ENCODE data around the gene CACNA1D.

Gene CACNA1D

DNA sequence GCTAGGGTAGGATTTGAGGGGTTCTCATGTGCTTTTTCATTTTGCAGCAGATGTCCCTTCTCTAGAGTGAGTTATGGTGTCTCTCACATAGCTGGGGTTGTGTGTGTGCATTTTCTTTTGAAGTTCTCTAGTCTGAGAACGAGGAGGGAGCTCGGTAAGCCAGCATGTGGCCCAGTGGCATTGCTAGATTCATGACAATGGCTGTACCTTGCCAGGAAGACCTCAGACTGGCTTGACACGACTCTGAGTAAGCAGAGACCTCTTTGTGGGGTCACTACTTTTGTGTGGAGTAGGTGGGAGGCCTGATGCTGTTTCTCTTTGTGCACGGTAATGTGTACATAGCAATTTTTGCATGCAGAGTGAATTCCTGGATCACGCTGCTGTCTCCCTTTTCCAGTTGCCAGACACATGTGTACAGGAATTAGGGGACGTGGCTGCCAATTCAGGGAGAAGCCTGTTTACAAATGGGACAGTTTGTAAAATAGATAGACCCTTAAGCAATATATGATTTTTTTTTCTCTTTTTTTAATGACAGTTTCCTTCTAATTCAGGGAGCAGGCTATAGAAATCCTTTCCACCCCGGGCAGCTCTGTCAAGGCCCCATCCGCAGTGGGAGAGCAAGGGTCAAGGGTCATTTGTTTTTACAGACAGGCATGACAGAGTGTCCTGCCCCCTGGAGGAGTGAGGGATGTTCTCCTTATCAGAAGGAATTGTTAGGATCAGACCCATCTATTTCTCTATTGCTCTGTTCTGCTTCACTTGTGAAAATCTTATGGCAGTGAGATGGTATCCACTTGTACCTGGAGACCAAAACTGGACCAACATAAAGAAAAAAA is 4.6 kb downstream of the CACNA1D start:
- Mint-ChIP-seq H3K27ac (ENCODE audit: low read depth) (no peak overlapping the region), H3K9me3 (no peaks in the 10 kb centered on the region)

DNA sequence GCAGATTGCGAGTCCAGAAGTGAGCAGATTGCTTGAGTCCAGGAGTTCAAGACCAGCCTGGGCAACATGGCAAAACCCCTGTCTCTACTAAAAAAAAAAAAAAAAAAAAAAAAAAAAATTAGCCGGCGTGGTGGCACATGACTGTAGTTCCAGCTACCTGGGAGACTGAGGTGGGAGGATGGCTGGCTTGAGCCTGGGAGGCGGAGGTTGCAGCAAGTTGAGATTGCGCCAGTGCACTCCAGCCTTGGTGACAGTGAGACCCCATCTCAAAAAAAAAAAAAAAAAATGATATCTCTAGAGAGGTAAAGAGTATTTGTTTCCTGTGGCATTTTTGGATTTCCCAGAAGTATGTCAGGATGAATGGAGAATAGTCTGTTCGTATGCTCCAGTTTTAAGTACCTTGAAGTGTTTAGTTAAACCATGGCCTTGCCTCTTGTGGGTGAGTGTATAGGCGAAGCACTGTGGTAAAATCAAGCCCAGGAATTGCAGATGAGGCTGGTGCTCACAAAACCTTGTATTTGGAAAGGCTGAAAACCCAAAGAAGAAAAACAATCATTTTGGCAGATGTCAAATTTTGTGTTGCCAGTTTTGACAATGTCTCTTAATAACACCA is 5.9 kb downstream of the CACNA1D start:
- H3K27me3 Mint-ChIP-seq = peaks cover 71% of the 10 kb centered on the region
- ATAC-seq (replicated peaks; ENCODE audit: extremely low read depth, poor library complexity, severe bottlenecking) (no peak), DNase-seq (ENCODE audit: low spot score in 2 of 2) (no peak)
- H3K27ac Mint-ChIP-seq (ENCODE audit: low read depth) = no peak overlapping the region
- H3K9me3 Mint-ChIP-seq = no peaks in the 10 kb centered on the region
- H3K4me3 Mint-ChIP-seq = no peak overlapping the region
- peaks cover 7% of the 10 kb centered on the region for H3K4me1 Mint-ChIP-seq
- H3K36me3 Mint-ChIP-seq (ENCODE audit: insufficient read depth) = peaks cover 2% of the 10 kb centered on the region

More for the DNA sequence above, 4.6 kb downstream of the CACNA1D start:
- Mint-ChIP-seq H3K27me3 (peaks cover 67% of the 10 kb centered on the region), H3K36me3 (ENCODE audit: insufficient read depth) (peaks cover 2% of the 10 kb centered on the region), H3K4me3 (no peak overlapping the region), H3K4me1 (peaks cover 7% of the 10 kb centered on the region)
- no peak for DNase-seq (ENCODE audit: low spot score in 2 of 2)
- no peak for ATAC-seq (replicated peaks; ENCODE audit: extremely low read depth, poor library complexity, severe bottlenecking)

DNA sequence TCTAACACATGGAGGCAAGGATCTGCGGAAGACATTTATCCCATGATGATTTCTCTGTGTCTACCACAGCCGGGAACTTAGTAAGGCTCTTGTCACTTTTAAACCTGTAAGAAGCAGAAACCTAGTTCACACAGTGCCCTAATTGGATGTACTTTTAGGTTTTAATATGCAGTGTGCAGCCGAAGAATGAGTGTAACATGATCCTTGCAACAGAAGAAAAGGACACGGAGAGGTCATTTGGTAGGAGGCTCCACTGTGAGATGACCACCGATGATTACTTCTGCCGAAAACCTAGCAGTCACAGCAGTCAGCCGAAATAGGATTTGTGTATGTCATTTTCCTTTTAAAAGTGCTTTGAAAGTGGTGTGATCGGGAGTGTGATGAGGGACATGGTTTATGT is 6.8 kb downstream of the CACNA1D start:
- Mint-ChIP-seq H3K9me3 (no peaks in the 10 kb centered on the region), H3K27ac (ENCODE audit: low read depth) (no peak overlapping the region), H3K4me1 (peaks cover 4% of the 10 kb centered on the region), H3K36me3 (ENCODE audit: insufficient read depth) (no peaks in the 10 kb centered on the region), H3K27me3 (peaks cover 71% of the 10 kb centered on the region), H3K4me3 (no peak overlapping the region)
- DNase-seq (ENCODE audit: low spot score in 2 of 2) (no peak), ATAC-seq (replicated peaks; ENCODE audit: extremely low read depth, poor library complexity, severe bottlenecking) (no peak)

DNA sequence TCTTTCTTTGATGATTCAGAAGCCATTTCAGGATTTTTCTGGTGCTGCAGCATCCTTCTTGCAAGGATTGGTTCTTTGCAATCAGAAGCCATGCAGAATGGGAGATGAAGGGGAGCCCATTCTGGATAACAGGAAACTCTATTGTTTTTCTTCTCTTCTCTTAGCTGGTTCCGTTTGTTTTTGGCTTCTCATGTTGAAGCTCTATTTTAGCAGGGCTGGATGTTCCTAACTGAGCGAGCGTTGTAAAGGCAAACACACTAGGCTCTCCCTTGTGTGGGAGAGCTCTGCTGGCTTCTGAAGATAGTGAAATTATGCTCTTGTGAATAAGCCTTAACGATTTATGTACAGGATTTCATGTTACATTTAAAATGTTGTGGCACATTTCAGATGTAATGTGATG is 8.3 kb downstream of the CACNA1D start:
- no peak for ATAC-seq (replicated peaks; ENCODE audit: extremely low read depth, poor library complexity, severe bottlenecking)
- Mint-ChIP-seq H3K4me3 (no peak overlapping the region), H3K36me3 (ENCODE audit: insufficient read depth) (no peaks in the 10 kb centered on the region), H3K27ac (ENCODE audit: low read depth) (no peak overlapping the region), H3K27me3 (peaks cover 65% of the 10 kb centered on the region), H3K4me1 (no peaks in the 10 kb centered on the region), H3K9me3 (no peaks in the 10 kb centered on the region)
- no peak for DNase-seq (ENCODE audit: low spot score in 2 of 2)

DNA sequence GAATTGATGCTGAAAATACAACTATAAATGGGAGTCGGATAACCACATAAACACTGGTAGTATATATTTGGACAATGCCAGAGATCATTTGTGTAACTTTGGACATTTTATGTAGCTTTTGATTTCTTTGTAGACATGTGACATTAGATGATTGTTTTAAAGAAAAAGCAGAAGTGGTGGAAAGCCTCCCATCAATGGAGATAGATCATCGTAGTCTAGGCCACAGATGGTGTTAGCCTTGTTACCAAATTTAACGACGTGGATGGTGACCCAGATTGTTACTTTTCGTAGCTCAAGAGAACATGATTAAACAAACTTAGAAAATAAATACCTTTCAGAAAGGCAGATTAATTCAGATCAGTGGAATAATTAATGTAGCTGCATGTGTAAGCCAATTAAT is 8.8 kb downstream of the CACNA1D start:
- no peak overlapping the region for H3K27ac Mint-ChIP-seq (ENCODE audit: low read depth)
- H3K27me3 Mint-ChIP-seq = peaks cover 64% of the 10 kb centered on the region
- no peaks in the 10 kb centered on the region for H3K9me3 Mint-ChIP-seq

DNA sequence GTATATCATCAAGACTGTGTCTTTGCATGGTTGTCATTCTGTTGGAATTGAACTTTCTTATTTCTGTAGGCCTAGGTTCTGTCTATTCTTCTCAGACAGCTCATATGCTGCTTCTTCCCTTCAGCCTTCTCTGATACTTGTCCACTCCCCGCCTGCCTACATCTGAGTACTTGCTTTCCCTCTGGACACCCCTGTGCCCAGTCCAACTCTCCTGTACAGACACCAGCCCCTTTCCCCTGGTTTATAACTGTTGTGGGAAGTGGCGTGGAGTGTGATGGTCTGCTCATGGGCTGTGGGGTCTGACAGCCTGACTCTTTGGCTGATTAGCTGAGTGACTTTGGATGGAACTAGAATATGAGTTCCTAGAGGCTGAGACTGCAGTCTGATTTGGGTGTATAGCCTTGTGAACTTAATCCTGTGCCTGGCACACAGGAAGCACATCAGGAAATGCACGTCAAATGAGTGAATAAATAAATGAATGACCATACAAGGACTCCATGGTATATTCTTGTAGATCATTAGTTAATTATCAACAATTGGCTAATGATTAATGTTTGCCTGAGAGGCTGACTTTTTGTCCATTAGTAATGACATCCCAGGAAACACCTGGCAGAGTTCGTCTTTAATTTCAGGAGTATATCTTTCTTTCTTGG is 11.8 kb downstream of the CACNA1D start:
- H3K4me3 Mint-ChIP-seq = no peak overlapping the region
- ATAC-seq (replicated peaks; ENCODE audit: extremely low read depth, poor library complexity, severe bottlenecking) = no peak
- no peaks in the 10 kb centered on the region for H3K4me1 Mint-ChIP-seq
- H3K27ac Mint-ChIP-seq (ENCODE audit: low read depth) = no peak overlapping the region
- DNase-seq (ENCODE audit: low spot score in 2 of 2) = no peak
- H3K9me3 Mint-ChIP-seq = no peaks in the 10 kb centered on the region
- H3K36me3 Mint-ChIP-seq (ENCODE audit: insufficient read depth) = no peaks in the 10 kb centered on the region
- peaks cover 75% of the 10 kb centered on the region for H3K27me3 Mint-ChIP-seq

More for the DNA sequence above, 8.8 kb downstream of the CACNA1D start:
- Mint-ChIP-seq H3K4me1 (no peaks in the 10 kb centered on the region), H3K4me3 (no peak overlapping the region), H3K36me3 (ENCODE audit: insufficient read depth) (no peaks in the 10 kb centered on the region)
- ATAC-seq (replicated peaks; ENCODE audit: extremely low read depth, poor library complexity, severe bottlenecking) (no peak), DNase-seq (ENCODE audit: low spot score in 2 of 2) (no peak)

DNA sequence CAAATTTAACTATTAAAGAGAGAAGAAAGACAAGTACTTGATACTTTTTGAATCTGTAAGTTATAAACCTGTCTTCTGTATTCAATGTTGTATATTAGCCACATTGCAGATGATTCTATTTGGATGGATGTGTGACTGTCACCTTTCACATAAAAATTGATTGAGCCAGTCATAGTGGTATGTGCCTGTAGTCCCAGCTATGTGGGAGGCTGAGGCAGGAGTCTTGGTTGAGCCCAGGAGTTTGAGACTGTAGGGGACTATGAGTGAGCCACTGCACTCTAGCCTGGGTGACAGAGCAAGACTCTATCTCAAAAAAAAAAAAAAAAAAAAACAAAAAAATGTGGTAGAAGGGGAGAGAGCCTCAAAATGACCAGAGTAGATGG is 12.3 kb downstream of the CACNA1D start:
- H3K9me3 Mint-ChIP-seq = no peaks in the 10 kb centered on the region

DNA sequence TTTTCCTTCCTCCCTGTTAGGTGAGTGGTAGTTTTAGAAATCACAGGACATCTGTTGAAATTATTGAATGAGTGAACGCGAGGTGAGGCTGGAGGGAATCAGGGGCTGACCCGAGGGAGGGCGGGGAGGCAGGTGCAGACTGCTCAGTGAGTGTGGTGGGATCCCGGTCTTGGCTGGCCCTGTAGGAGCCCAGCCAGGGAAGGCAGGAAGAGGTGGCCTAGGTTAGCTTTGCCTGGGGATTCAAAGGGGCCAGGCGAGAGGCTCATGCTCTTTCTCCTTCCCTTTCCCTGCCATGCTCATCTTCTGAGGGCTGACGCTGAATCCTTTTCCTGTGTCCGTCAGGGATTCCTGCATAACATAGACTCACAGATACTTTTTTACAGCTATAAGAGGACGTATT is 15.1 kb downstream of the CACNA1D start:
- H3K4me3 Mint-ChIP-seq = no peak overlapping the region
- ATAC-seq (replicated peaks; ENCODE audit: extremely low read depth, poor library complexity, severe bottlenecking) = no peak
- H3K27me3 Mint-ChIP-seq = peaks cover 61% of the 10 kb centered on the region
- no peak for DNase-seq (ENCODE audit: low spot score in 2 of 2)
- H3K27ac Mint-ChIP-seq (ENCODE audit: low read depth) = no peak overlapping the region
- no peaks in the 10 kb centered on the region for H3K9me3 Mint-ChIP-seq
- H3K36me3 Mint-ChIP-seq (ENCODE audit: insufficient read depth) = no peaks in the 10 kb centered on the region
- H3K4me1 Mint-ChIP-seq = no peaks in the 10 kb centered on the region

More for the DNA sequence above, 12.3 kb downstream of the CACNA1D start:
- no peaks in the 10 kb centered on the region for H3K36me3 Mint-ChIP-seq (ENCODE audit: insufficient read depth)
- H3K4me1 Mint-ChIP-seq = no peaks in the 10 kb centered on the region
- ATAC-seq (replicated peaks; ENCODE audit: extremely low read depth, poor library complexity, severe bottlenecking) (no peak), DNase-seq (ENCODE audit: low spot score in 2 of 2) (no peak)
- H3K4me3 Mint-ChIP-seq = no peak overlapping the region
- H3K27ac Mint-ChIP-seq (ENCODE audit: low read depth) = no peak overlapping the region
- peaks cover 77% of the 10 kb centered on the region for H3K27me3 Mint-ChIP-seq

DNA sequence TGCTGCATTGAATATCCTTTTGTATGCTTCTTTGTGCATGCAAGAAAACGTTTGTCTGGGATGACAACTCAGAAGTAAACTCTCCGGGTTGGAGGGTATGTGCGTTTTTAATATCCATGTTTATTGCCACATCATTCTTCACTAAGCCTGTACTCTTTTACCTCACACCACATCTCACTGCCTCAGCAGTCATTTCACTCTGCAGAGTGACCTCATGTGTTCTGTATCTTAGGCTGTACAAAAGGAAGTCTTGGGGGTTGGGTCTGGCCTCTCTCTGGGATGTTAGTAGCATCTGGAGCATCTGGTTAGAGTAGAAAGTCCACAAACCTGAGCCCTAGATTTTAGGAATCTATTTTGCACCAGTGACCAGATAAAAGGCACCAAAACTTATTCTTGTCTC is 16.1 kb downstream of the CACNA1D start:
- no peaks in the 10 kb centered on the region for H3K9me3 Mint-ChIP-seq
- H3K27ac Mint-ChIP-seq (ENCODE audit: low read depth) = no peak overlapping the region
- no peaks in the 10 kb centered on the region for H3K36me3 Mint-ChIP-seq (ENCODE audit: insufficient read depth)
- H3K27me3 Mint-ChIP-seq = peaks cover 53% of the 10 kb centered on the region
- no peaks in the 10 kb centered on the region for H3K4me1 Mint-ChIP-seq
- ATAC-seq (replicated peaks; ENCODE audit: extremely low read depth, poor library complexity, severe bottlenecking) (no peak), DNase-seq (ENCODE audit: low spot score in 2 of 2) (no peak)
- H3K4me3 Mint-ChIP-seq = no peak overlapping the region

DNA sequence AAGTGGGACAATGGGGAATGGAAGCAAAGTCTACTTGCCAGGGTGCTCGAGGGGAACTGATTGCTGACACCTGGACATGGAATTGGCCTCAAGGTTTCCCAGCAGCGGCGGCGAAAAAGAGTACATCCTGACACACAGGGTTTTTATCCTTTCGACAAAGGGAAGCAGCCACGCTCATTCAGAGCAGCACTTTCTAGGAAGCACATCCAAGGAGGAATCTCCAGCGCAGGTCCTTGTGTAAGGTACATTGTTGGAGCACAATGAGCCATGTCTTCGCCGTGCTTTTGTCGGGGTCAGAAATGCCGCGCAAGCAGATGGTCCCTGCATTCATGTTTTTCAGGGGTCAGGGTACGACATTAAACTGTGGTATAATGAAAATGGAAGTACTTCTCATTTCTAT is 16.8 kb downstream of the CACNA1D start:
- no peak for ATAC-seq (replicated peaks; ENCODE audit: extremely low read depth, poor library complexity, severe bottlenecking)
- H3K36me3 Mint-ChIP-seq (ENCODE audit: insufficient read depth) = no peaks in the 10 kb centered on the region
- no peaks in the 10 kb centered on the region for H3K9me3 Mint-ChIP-seq
- no peak for DNase-seq (ENCODE audit: low spot score in 2 of 2)
- H3K4me3 Mint-ChIP-seq = no peak overlapping the region
- no peak overlapping the region for H3K27ac Mint-ChIP-seq (ENCODE audit: low read depth)
- no peaks in the 10 kb centered on the region for H3K4me1 Mint-ChIP-seq
- peaks cover 45% of the 10 kb centered on the region for H3K27me3 Mint-ChIP-seq

DNA sequence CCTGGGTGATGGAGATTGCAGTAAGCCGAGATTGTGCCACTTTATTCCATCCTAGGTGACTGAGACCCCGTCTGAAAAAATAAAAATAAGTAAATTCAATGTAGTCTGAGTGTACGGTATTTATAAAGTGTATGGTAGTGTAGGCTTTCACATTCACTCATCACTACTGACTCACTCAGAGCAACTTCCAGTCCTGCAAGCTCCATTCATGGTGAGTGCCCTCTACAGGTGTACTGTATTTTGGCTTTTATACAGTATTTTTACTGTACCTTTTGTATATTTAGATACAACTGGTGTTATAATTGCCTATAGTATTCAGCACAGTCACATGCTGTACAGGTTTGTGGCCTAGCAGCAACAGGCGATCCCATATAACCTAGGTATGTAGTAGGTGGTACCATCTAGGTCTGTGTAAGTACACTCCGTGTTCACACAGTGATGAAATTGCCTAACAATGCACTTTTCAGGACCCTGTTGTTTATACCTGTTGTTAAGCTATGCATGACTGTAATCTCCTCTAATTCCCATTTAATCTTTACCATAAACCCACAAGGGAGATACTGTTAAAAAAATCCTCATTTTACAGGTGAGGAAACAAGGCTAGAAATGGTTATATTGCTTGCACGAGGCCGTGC is 19.3 kb downstream of the CACNA1D start:
- H3K4me1 Mint-ChIP-seq = no peaks in the 10 kb centered on the region
- ATAC-seq (replicated peaks; ENCODE audit: extremely low read depth, poor library complexity, severe bottlenecking) (no peak), DNase-seq (ENCODE audit: low spot score in 2 of 2) (no peak)
- H3K4me3 Mint-ChIP-seq = no peak overlapping the region
- H3K27me3 Mint-ChIP-seq = peaks cover 28% of the 10 kb centered on the region
- H3K9me3 Mint-ChIP-seq = no peaks in the 10 kb centered on the region
- no peak overlapping the region for H3K27ac Mint-ChIP-seq (ENCODE audit: low read depth)
- H3K36me3 Mint-ChIP-seq (ENCODE audit: insufficient read depth) = no peaks in the 10 kb centered on the region

DNA sequence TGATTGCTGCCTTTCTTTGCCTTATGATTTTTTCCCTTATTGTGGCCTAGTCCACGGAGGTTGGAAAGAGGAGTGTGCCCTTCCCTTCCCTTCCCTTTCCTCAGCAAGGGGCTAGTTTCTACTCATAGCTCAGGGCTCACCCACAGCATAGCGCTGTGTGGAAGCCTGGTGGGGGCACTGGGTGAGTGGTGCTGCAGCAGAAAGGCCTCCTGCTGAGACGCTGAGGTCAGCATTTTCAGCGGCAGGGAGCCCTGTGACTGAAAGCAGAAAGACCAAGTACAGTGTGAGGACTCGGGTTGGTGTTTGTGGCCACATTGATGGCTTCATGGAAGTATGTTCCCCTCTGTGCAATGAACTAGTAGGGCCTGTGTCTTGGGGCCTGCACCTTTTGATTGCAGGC is 21.9 kb downstream of the CACNA1D start:
- H3K4me1 Mint-ChIP-seq = no peaks in the 10 kb centered on the region
- H3K4me3 Mint-ChIP-seq = no peak overlapping the region
- H3K27ac Mint-ChIP-seq (ENCODE audit: low read depth) = no peak overlapping the region
- H3K36me3 Mint-ChIP-seq (ENCODE audit: insufficient read depth) = no peaks in the 10 kb centered on the region
- no peak for DNase-seq (ENCODE audit: low spot score in 2 of 2)
- peaks cover 1% of the 10 kb centered on the region for H3K27me3 Mint-ChIP-seq
- no peaks in the 10 kb centered on the region for H3K9me3 Mint-ChIP-seq
- ATAC-seq (replicated peaks; ENCODE audit: extremely low read depth, poor library complexity, severe bottlenecking) = no peak
